ENCODE results near the gene MBD2.

The MBD2 gene

DNA sequence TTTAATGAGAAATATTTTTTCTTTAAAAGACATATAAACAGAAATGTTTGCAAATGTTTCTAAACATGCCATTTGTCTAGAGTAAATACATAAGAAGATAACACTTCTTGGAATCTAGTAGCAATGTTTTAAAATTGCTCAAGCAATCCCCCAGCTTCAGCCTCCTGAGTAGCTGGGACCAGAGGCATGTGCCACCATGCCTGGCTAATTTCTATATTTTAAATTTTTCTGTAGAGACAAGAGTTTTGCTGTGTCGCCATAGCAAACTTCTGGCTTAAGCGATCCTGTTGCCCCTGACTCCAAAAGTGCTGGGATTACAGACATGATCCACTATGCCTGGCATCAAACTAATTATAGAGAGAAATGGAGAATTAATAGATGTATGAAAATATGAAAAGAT is 14.6 kb upstream of the MBD2 start:
- ChIA-PET POLR2A (no interaction called here), CTCF (no interaction called here)
- Histone ChIP-seq H3K36me3 (ENCODE audit: control insufficient read depth in 2 of 2, insufficient read depth in 1 of 2, low read length in 2 of 2) (no peaks in the 10 kb centered on the region), H3K4me3 (ENCODE audit: low read depth, low read length) (no peak overlapping the region), H3K4me1 (ENCODE audit: control insufficient read depth, insufficient read depth, low read length) (peaks cover 2% of the 10 kb centered on the region; the same call in 1 of the 2 replicates), H3K9me3 (ENCODE audit: control insufficient read depth, insufficient read depth, low read depth, low read length) (no peaks in the 10 kb centered on the region), H3K27ac (ENCODE audit: extremely low read depth, low read depth, low read length) (no peak overlapping the region)
- no peak for TF ChIP-seq ZNF366 (tag by site-specific recombination; conservative IDR thresholded peaks at IDR 0.05)
- TF ChIP-seq, protein P1, sequence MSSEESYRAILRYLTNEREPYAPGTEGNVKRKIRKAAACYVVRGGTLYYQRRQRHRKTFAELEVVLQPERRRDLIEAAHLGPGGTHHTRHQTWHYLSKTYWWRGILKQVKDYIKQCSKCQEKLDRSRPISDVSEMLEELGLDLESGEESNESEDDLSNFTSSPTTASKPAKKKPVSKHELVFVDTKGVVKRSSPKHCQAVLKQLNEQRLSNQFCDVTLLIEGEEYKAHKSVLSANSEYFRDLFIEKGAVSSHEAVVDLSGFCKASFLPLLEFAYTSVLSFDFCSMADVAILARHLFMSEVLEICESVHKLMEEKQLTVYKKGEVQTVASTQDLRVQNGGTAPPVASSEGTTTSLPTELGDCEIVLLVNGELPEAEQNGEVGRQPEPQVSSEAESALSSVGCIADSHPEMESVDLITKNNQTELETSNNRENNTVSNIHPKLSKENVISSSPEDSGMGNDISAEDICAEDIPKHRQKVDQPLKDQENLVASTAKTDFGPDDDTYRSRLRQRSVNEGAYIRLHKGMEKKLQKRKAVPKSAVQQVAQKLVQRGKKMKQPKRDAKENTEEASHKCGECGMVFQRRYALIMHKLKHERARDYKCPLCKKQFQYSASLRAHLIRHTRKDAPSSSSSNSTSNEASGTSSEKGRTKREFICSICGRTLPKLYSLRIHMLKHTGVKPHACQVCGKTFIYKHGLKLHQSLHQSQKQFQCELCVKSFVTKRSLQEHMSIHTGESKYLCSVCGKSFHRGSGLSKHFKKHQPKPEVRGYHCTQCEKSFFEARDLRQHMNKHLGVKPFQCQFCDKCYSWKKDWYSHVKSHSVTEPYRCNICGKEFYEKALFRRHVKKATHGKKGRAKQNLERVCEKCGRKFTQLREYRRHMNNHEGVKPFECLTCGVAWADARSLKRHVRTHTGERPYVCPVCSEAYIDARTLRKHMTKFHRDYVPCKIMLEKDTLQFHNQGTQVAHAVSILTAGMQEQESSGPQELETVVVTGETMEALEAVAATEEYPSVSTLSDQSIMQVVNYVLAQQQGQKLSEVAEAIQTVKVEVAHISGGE (tag by site-specific recombination; conservative IDR thresholded peaks at IDR 0.05; ENCODE audit: low read depth) = no peak

GRCh38 chr18:54238173-54238936 is 13.9 kb upstream of the MBD2 start:
- Histone ChIP-seq H3K27ac (ENCODE audit: extremely low read depth, low read depth, low read length) (no peak overlapping the region), H3K36me3 (ENCODE audit: control insufficient read depth in 2 of 2, insufficient read depth in 1 of 2, low read length in 2 of 2) (no peaks in the 10 kb centered on the region), H3K4me3 (ENCODE audit: low read depth, low read length) (no peak overlapping the region), H3K4me1 (ENCODE audit: control insufficient read depth, insufficient read depth, low read length) (peaks cover 2% of the 10 kb centered on the region; the same call in 1 of the 2 replicates), H3K9me3 (ENCODE audit: control insufficient read depth, insufficient read depth, low read depth, low read length) (no peaks in the 10 kb centered on the region)
- no peak for TF ChIP-seq ZNF133 (tag by site-specific recombination; IDR thresholded peaks at IDR 0.05)
- TF ChIP-seq ZNF214 (tag by site-specific recombination; IDR thresholded peaks at IDR 0.05; ENCODE audit: borderline replicate concordance) = no peak
- no peak for TF ChIP-seq ZNF843 (tag by site-specific recombination; IDR thresholded peaks at IDR 0.05)
- no peak for TF ChIP-seq ZNF449 (tag by site-specific recombination; IDR thresholded peaks at IDR 0.05)
- TF ChIP-seq TRIM28 (IDR thresholded peaks at IDR 0.05; ENCODE audit: borderline replicate concordance, low read length) = no peak
- TF ChIP-seq ZNF626 (tag by site-specific recombination; IDR thresholded peaks at IDR 0.05) = no peak
- TF ChIP-seq, protein P1 (tag by site-specific recombination; conservative IDR thresholded peaks at IDR 0.05; ENCODE audit: low read depth) = no peak
- no peak for TF ChIP-seq ZNF324 (tag by site-specific recombination; IDR thresholded peaks at IDR 0.05)
- TF ChIP-seq ZNF560 (tag by site-specific recombination; IDR thresholded peaks at IDR 0.05; ENCODE audit: borderline replicate concordance) = no peak
- TF ChIP-seq ZNF610 (tag by site-specific recombination; IDR thresholded peaks at IDR 0.05; ENCODE audit: borderline replicate concordance) = no peak
- TF ChIP-seq ZNF157 (tag by site-specific recombination; IDR thresholded peaks at IDR 0.05) = no peak
- no peak for TF ChIP-seq ZNF223 (tag by site-specific recombination; IDR thresholded peaks at IDR 0.05)
- no peak for TF ChIP-seq PRDM4 (tag by site-specific recombination; IDR thresholded peaks at IDR 0.05)
- TF ChIP-seq HOXC10 (CRISPR knock-in tag; IDR thresholded peaks at IDR 0.05) = no peak
- TF ChIP-seq MZF1 (tag by site-specific recombination; IDR thresholded peaks at IDR 0.05; ENCODE audit: borderline replicate concordance) = no peak
- TF ChIP-seq ZNF184 (tag by site-specific recombination; IDR thresholded peaks at IDR 0.05) = no peak
- TF ChIP-seq ZNF155 (tag by site-specific recombination; IDR thresholded peaks at IDR 0.05) = no peak
- ChIA-PET POLR2A (no interaction called here), CTCF (interaction anchor here (0.5 to 1.7 kb wide), 4 partner anchors 11 to 190 kb away, joined by 3 to 7 read pairs (median 6); partner anchors contain the start of gene MBD2)

Data from HEK293 (cell line).